BLaER1 (cell line): ENCODE data around the gene UPP1.

Experiments
- H3K27ac ChIP-seq: shearing (Covaris generic); formaldehyde crosslinking; 2 replicates; pipeline ENCODE4 v1.8.1; 2022
- H3K27me3 ChIP-seq: shearing (Covaris generic); formaldehyde crosslinking; 2 replicates; pipeline ENCODE4 v1.8.1; 2022
- H3K36me3 ChIP-seq: shearing (Covaris generic); formaldehyde crosslinking; 2 replicates; pipeline ENCODE4 v1.8.1; 2022
- H3K4me1 ChIP-seq: shearing (Covaris generic); formaldehyde crosslinking; 2 replicates; pipeline ENCODE4 v1.8.1; 2022
- H3K4me2 ChIP-seq: shearing (Covaris generic); formaldehyde crosslinking; 2 replicates; pipeline ENCODE4 v1.8.1; 2022
- H3K4me3 ChIP-seq: shearing (Covaris generic); formaldehyde crosslinking; 2 replicates; pipeline ENCODE4 v1.8.1; 2022
- H3K9ac ChIP-seq: shearing (Covaris generic); formaldehyde crosslinking; 2 replicates; pipeline ENCODE4 v1.8.1; 2022
- H3K9me3 ChIP-seq: shearing (Covaris generic); formaldehyde crosslinking; 2 replicates; pipeline ENCODE4 v1.8.1; 2022
- H4K20me1 ChIP-seq: shearing (Covaris generic); formaldehyde crosslinking; 2 replicates; pipeline ENCODE4 v1.8.1; 2022
- Cebpa-rat ChIP-seq: shearing (Covaris generic); IDR thresholded peaks from 2 replicates; pipeline ENCODE4 v1.8.1; 2022

UPP1 gene

GRCh38 chr7:48108959-48109847, 20.1 kb downstream of the UPP1 start:
- no peaks in the 10 kb centered on the region for H3K27me3 ChIP-seq
- no peak overlapping the region for H3K4me3 ChIP-seq
- H3K27ac ChIP-seq, result no peak overlapping the region
- H4K20me1 ChIP-seq, result no peaks in the 10 kb centered on the region
- H3K9ac ChIP-seq, result no peak overlapping the region
- no peaks in the 10 kb centered on the region; the same call in 1 of the 2 replicates for H3K4me1 ChIP-seq
- no peak for TF ChIP-seq Cebpa-rat
- no peaks in the 10 kb centered on the region for H3K36me3 ChIP-seq
- no peaks in the 10 kb centered on the region for H3K9me3 ChIP-seq
- no peak overlapping the region for H3K4me2 ChIP-seq

DNA sequence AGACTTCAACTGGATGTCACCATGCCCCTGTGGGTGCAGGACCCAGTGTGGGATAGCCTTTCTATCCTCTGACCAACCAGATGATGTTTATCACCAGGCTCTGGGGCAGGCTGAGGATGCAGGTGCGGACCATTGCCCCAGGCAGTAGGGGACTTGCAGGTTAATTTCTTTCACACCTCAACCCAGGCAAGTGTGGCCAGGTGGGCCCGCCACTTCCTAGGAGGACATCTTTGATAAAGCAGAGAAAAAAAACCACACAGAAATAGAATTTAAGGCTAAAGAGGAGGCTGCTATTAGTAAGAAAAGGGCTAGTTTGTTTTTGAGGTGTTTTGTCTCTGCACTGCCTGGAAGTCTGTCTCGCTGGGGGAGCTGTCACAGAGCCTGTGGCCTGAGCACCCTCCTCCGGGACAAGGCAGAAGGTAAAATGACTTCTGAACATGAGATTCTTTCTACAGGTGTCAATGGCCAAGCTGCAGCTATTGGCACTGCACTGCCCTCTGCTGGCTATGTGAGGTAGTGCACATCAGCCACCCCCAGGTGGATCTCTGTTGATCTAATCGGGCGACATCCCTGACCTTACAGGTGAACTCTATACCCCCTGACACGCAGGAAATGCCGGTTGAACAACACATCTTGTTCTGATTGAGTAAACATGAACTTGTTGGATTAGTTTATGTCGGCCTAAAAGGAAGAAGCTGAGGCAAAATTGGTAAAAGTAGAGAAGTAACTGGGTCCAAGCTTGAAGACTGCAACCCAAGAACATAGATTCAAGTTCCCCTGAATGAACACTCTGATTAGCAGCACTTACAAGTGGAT, 21.0 kb downstream of the UPP1 start:
- Histone ChIP-seq H3K4me1 (no peaks in the 10 kb centered on the region; the same call in 1 of the 2 replicates), H3K27me3 (no peaks in the 10 kb centered on the region), H3K27ac (no peak overlapping the region), H4K20me1 (no peaks in the 10 kb centered on the region), H3K36me3 (no peaks in the 10 kb centered on the region), H3K4me2 (no peak overlapping the region), H3K9ac (no peak overlapping the region), H3K4me3 (no peak overlapping the region), H3K9me3 (no peaks in the 10 kb centered on the region)
- no peak for TF ChIP-seq Cebpa-rat

GRCh38 chr7:48110868-48111267, 21.8 kb downstream of the UPP1 start:
- Histone ChIP-seq H3K9ac (no peak overlapping the region), H3K4me1 (no peaks in the 10 kb centered on the region; the same call in 1 of the 2 replicates), H3K27me3 (no peaks in the 10 kb centered on the region), H3K4me2 (no peak overlapping the region), H3K4me3 (no peak overlapping the region), H3K27ac (no peak overlapping the region), H3K9me3 (no peaks in the 10 kb centered on the region), H3K36me3 (no peaks in the 10 kb centered on the region), H4K20me1 (no peaks in the 10 kb centered on the region)
- TF ChIP-seq Cebpa-rat, result no peak

- Histone ChIP-seq H4K20me1 (no peaks in the 10 kb centered on the region), H3K27me3 (no peaks in the 10 kb centered on the region), H3K4me2 (no peak overlapping the region), H3K4me3 (no peak overlapping the region), H3K36me3 (no peaks in the 10 kb centered on the region), H3K9me3 (no peaks in the 10 kb centered on the region), H3K27ac (no peak overlapping the region), H3K9ac (no peak overlapping the region), H3K4me1 (no peaks in the 10 kb centered on the region; the same call in 1 of the 2 replicates)
- no peak for TF ChIP-seq Cebpa-rat
Observed at GRCh38 chr7:48111596-48111995, 22.5 kb downstream of the UPP1 start.

DNA sequence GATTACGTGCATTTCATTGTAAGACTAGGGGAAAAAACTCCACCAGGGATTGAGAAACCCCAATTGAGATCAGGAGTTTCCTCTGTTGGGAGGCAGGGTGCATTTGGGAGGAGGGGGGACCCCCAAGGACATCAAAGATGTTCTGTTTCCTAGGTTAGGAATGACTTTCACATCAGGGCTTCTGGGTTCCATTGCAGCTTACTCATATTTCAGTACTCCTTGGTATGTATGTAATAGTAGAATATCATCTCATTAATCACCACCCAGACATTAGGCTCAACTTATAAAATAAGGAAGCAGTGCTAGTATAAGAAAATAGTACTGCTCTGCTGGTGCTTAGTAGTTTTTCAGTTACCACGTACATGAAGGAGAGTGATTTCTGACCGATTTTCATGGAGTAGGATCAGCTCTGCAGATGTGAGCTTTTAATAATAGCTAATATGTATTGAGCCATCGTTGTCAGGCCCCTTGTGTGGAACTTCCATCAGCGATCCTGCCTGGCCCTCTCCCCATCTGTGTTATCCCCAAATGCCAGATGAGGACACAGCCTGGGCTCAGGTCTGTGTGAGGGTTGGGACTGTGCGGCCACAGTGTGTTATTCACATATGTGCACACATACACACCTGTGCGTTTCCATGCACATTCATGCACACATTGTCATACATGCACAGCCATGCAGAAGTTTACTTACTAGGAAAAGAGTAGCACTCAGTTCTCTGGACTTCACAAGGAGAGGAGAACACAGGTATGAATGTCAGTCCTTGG, 23.5 kb downstream of the UPP1 start:
- no peak overlapping the region for H3K9ac ChIP-seq
- H3K4me3 ChIP-seq, result no peak overlapping the region
- TF ChIP-seq Cebpa-rat, result no peak
- no peak overlapping the region for H3K27ac ChIP-seq
- H3K4me2 ChIP-seq, result no peak overlapping the region
- no peaks in the 10 kb centered on the region for H3K36me3 ChIP-seq
- no peaks in the 10 kb centered on the region for H4K20me1 ChIP-seq
- H3K9me3 ChIP-seq, result no peaks in the 10 kb centered on the region
- H3K4me1 ChIP-seq, result no peaks in the 10 kb centered on the region; the same call in 1 of the 2 replicates
- H3K27me3 ChIP-seq, result no peaks in the 10 kb centered on the region

- Histone ChIP-seq H3K4me3 (no peak overlapping the region), H4K20me1 (no peaks in the 10 kb centered on the region), H3K36me3 (no peaks in the 10 kb centered on the region), H3K27ac (no peak overlapping the region), H3K9ac (no peak overlapping the region), H3K4me1 (no peaks in the 10 kb centered on the region; the same call in 1 of the 2 replicates), H3K9me3 (no peaks in the 10 kb centered on the region), H3K4me2 (no peak overlapping the region), H3K27me3 (no peaks in the 10 kb centered on the region)
- no peak for TF ChIP-seq Cebpa-rat
Observed at GRCh38 chr7:48113275-48113674, 24.2 kb downstream of the UPP1 start.

- Histone ChIP-seq H3K9ac (no peak overlapping the region), H3K9me3 (no peaks in the 10 kb centered on the region), H3K4me2 (no peak overlapping the region), H3K36me3 (no peaks in the 10 kb centered on the region), H3K4me1 (no peaks in the 10 kb centered on the region; the same call in 1 of the 2 replicates), H4K20me1 (no peaks in the 10 kb centered on the region), H3K4me3 (no peak overlapping the region), H3K27ac (no peak overlapping the region), H3K27me3 (no peaks in the 10 kb centered on the region)
- no peak for TF ChIP-seq Cebpa-rat
Observed at GRCh38 chr7:48114115-48114514, 25.1 kb downstream of the UPP1 start.

DNA sequence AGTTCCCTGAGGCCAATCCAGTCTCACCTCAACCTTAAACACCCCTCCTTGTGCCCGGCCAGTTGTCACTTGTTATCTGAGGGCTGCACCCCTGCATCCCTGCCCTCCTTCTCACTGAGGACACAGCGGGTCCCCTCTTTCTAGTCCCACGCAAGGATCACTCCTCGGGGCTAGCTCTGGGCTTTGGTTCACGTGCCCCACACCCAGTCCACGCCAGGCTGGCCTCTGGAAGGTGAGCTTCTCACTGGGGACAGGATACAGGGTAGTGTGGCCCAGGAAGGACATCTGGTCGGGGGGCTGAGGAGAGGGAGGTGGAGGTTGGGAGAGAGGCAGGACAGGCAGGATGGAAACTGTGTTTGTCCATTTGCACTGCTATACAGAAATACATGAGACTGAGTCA, 25.5 kb downstream of the UPP1 start:
- H3K27me3 ChIP-seq, result no peaks in the 10 kb centered on the region

DNA sequence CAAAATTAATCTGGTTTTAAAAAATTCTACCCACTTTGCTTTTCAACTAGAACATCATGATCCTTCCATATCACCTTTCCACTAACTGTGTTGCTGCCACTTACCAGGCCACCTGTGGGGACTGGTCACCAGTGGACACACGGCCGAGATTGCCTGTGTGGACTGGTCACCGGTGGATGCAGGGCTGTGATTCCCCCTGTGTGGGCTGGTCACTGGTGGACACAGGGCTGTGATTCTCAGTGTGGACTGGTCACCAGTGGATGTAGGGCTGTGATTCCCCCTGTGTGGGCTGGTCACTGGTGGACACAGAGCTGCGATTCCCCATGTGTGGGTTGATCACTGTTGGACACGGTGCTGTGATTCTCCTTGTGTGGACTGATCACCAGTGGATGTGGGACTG, 27.0 kb downstream of the UPP1 start:
- H3K36me3 ChIP-seq, result no peaks in the 10 kb centered on the region
- no peaks in the 10 kb centered on the region for H3K4me1 ChIP-seq
- no peak overlapping the region for H3K27ac ChIP-seq
- no peak overlapping the region for H3K4me3 ChIP-seq
- H4K20me1 ChIP-seq, result no peaks in the 10 kb centered on the region
- H3K4me2 ChIP-seq, result no peak overlapping the region
- H3K27me3 ChIP-seq, result no peaks in the 10 kb centered on the region
- H3K9ac ChIP-seq, result no peak overlapping the region
- H3K9me3 ChIP-seq, result no peaks in the 10 kb centered on the region
- TF ChIP-seq Cebpa-rat, result no peak

More for the DNA sequence above, 25.5 kb downstream of the UPP1 start:
- H3K4me2 ChIP-seq, result no peak overlapping the region
- no peak overlapping the region for H3K9ac ChIP-seq
- H3K4me3 ChIP-seq, result no peak overlapping the region
- H3K4me1 ChIP-seq, result no peaks in the 10 kb centered on the region; the same call in 1 of the 2 replicates
- H3K27ac ChIP-seq, result no peak overlapping the region
- no peaks in the 10 kb centered on the region for H4K20me1 ChIP-seq
- H3K36me3 ChIP-seq, result no peaks in the 10 kb centered on the region
- no peak for TF ChIP-seq Cebpa-rat
- H3K9me3 ChIP-seq, result no peaks in the 10 kb centered on the region
